Inferior parietal cortex (tissue), 1 donor: ENCODE results near the gene ASIC2.

Experiments used
- DNase-seq: peaks from one replicate; pipeline ENCODE4 v3.0.0-alpha.2; 2016; ENCODE audit errors: extremely low spot score

Gene ASIC2

DNA sequence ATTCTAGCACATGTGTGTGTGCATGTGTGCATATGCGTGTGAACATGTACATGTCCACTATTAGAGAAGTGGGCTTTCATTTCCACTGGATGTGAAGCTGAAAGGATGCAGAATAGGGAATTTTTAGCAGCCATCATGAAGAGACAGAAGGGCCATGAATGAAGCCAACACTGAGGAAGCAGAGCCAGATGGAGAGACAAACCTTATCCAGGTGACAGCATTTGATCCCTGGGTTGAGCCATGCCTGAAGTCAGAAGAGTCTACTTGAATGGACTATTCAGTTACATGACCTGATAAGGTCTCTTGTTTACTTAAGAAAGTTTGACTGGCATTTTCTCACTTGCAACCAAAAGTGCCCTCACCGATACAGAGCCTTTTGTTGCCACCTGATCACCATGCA, 88.4 kb downstream of the ASIC2 start:
- no peak for DNase-seq

DNA sequence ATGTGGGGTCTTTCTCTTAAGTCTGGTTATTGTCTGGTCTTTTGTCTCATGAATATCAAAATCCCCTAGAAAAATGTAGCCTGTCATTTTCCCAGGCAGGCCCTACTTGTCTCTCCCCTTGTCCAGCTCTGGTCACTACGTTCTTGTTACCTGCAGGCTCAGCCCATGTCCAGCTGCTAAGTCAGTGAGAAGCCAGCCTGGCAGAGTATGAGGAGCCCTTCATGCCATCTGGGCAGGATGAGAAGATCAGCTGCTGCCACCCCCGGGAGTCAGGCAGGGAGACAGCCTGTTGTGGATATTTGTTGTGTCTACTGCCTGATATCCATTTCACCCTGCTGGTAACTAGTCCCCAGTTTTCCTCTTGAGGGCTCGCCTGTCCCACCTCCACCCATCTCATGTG, 88.9 kb downstream of the ASIC2 start:
- no peak for DNase-seq

DNA sequence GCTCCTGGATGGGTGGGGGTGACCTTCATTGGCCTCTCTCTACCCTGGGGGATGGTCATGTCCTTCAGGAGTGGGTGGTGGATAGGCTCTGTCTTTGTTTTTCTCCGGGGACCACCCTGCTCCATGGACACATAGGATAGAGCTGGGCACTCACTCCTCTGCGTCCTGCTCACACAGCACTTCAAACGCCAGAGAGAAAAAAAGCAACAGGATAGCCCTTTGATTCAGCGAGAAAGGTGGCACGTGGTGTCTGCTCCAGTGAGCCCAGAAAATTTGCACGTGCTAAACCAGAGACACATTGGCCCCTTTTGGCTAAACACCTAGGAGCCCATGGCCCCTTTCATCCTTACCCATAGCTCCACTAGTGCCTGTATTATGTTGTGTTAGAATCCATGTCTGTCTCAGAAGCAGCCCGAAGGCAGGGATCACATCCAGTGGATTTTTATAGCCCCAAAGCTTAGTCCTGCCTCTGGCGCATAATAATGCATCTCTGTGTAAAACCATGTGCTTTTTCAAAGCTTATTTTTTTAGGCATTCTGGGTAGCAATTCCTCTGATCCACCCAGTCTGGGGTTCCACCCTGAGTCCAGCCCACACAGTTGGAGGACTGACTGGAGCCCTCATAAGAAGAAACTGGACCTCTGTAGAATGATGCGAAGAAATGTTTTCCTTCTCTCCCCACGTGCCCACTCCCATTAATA, 90.1 kb downstream of the ASIC2 start:
- DNase-seq, result no peak

DNA sequence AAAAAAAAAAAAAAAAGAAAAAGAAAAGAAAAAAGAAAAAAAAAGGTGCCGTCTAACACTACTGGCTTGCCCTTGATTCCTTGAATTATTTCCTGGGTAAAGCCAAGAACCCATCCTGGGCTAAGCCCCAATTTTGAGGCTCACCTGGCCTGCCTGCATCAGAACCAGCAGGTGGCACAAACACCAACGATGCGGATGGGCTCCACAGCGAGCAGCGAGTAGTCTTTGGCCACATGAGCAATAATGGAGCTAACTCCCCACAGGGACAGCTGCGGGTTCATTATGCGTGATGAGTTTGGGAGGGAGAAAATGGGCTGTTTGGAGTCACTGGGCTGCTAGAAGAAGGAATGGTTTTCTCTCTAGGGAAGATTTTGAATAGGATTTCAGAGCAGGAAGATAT, 91.1 kb downstream of the ASIC2 start:
- no peak for DNase-seq

DNA sequence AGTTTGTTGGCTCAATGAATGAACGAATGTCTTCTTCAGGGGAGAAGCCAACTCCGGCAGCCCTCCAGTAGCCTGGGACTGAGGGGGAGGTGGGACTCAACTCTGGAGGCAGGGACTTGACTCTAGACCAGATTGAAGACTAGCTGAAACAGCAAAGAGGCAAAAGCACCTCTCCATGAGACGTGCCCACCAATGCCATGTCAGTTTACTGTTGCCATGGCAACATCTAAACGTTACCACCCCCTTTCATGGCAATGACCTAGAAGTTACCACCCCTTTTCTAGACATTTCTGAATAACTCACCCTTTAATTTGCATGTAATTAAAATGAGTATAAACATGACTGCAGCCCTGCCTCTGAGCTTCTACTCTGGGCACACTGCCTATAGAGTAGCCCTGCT, 91.8 kb downstream of the ASIC2 start:
- no peak for DNase-seq

DNA sequence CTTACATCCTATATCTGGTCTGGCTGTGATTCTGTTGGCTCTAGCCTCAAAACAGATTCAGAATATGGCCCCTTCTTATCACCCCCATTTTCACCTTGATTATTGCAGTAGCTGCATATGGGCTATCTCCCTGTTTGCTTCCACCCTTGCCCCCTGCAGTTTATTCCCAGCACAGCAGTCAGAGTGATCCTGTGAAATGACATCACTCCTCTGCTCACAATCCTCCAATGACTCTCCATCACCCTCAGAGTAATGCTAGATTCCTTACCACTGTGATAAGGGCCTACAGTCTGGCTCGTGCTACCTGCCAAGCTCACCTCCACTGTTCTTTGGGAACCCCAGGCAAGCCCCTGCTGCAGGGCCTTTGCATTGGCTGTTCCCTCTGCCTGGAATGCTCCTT, 92.5 kb downstream of the ASIC2 start:
- no peak for DNase-seq

DNA sequence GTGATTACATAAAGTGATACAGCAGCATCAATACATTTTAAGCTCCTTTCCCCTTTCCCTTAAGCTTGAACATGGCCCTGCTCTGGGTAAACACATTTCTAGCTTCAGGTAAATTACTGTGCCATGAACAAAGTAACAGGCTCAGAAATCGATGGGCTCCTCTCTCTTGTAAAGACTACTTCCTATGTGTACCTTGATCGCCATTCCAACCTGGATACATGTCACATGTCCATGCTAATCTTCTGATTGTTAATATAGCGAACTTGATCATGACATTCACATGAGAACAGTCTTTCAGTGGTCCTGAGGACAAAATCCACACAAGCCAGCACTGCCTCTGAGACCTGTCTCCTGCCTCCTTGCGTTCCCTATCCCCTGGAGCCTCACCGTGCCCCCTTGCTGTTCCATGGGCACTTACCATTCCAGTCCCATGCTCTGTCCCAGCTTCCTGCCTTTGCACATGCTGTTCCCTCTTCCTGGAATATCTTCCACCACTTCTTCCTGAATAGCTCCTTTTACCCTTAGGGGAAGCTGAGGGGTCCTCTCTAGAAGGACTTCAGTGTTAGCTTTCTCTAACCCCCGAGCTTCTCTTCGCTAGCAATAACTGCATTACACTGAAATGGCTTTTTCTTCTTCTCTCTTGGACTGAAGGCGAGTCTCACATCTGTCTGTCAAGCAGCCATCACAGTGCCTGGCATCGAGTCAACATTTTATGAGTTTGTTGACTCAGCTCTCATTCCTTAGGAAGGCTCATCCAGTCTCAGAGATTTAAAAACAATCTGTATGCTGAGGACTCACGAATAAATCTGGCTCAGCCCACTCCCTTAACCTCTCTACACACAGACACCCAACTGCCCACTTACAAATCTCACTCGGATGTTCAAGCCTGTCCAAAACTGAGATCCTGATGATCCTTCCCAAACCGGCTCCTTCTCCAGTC, 93.3 kb downstream of the ASIC2 start:
- DNase-seq, result no peak

DNA sequence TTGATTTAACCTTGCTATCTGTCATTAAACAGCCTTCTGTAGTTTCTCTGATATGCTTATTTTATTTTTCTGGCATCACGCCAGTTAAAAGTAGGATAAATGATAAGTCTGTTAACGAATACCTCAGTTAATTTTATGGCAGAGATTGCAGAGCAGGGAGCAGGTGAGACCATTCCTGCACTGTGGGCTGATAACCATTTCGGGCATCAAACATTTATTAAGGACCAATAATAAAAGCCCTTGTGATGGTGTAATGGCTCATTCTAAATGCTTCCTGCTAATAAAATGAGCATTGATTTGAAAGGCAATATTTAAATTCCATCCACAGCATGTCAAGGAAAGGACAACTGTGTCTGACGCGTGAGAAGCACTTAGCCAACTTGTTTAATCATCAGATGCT, 94.1 kb downstream of the ASIC2 start:
- no peak for DNase-seq

DNA sequence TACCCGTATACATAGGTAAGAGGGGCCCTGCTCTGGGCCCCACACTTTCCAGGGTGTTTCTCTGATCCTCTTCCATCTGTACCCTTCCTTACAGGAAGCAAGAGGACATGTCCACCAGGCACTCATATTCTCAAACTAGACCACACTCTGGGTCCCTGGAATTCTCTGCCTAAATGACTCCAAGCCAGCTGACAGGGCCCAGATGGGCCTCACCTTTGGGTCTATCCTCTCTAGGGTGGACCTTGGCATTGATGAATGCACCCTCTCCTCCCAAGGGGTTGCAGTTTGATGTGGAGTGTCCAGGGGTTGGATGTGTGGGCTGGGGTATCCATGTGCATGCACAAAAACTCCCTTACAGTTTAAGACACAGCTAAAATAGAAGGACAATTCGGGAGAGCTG, 95.8 kb downstream of the ASIC2 start:
- DNase-seq, result no peak

DNA sequence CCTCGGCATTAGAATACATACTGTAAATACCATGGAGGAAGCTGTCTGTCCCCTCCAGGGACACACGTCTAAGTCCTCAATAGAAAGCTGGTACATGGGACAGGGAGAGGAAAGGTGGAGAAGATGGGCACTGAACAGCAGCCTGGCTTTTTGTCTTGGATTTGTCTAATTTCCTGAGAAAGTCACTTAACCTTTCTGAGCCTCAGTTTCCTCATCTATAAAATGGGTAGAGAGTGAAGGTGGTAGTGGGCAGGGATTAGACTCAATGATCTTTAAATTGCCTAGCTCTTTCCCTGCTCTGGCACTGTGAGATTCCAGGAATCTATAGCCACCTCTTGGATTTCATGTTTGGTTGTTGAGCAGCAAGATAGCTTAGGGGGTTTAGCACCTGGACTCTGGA, 96.2 kb downstream of the ASIC2 start:
- DNase-seq, result no peak

DNA sequence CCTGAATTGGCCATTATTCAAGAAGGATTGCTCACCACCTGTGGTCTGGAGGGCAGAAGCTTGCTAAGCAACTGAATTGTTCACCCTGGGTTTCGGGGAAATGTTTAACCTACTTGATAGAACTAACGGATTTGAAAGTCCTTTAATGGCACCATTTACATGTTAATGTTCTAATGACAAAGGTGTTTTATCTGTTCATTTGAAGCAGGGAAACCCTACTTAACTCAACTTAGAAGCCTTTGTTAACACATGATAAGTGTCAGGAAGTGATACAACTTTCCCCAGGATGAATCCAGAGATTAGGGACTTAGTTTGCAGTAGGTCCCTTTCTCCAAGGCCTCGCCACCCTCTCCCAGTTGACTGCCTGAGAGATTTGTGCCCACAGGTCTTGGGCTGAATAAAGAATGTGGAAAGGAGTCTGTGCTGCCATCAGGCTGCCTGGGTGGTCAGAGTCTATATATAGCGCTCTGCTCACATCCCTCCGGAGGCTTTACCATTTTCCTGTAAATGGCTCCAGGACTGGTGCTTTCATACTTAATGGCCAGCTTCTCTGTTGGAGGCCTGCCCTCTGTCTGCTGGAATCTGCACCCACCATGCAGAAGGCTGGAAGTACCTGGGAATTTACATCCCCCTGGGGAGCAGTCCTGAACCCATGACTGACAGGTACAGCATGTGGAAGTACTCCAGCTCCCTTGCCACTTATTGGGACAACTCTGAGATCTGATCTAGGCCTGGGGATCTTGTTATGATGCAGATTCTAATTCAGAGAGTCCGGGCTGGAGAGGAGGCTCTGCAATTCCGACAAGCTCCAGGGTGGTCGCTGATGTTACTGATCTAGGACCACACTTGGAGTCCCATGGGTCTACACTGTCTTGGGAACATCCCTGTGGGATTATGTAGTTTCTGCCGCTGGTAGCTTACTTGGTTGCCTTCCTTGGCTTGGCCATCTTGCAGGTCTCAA, 99.9 kb downstream of the ASIC2 start:
- DNase-seq, result no peak

DNA sequence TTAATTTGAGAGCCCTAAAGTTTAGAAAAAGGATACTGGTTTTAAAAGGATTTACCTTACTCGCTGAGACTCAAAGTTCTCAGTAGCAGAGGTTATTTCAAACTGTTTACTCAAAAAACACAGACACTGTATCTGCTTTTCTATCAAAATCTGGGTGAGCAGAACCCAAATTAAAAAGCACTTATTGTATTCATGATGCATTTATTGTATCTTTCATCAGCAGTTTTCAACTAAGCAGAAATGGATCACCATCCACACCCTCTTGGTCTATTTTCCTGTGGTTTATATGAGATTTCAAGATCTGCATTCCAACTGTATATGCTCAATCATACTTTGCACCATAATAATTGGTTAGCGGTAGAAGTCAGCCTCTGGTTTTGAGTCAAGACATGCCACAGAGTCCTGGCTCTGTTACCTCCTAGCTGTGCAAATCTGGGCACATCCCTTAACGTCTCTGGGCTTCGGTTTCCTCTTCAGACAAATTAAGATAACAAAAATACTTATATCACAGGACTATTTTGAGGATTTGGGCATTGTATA, 109.5 kb downstream of the ASIC2 start:
- no peak for DNase-seq

DNA sequence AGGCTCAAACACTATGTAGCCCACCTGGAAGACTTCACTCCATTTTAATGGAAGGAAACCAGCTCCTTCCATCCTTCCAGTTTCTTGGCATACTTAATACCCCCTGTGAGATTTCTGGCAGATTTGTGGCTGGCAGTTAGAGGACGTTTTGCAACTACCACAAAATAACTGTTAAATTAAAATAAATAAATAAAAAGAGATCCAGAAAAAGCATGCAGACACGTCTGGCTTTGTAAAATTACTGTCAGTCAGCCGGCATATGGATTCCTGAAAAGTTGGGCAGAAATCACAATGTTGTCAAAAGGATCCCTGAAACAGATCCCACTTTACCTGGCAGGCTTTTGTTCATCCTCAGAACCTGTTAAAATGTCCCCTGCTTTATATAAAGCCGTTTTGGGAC, 113.9 kb downstream of the ASIC2 start:
- DNase-seq, result no peak

DNA sequence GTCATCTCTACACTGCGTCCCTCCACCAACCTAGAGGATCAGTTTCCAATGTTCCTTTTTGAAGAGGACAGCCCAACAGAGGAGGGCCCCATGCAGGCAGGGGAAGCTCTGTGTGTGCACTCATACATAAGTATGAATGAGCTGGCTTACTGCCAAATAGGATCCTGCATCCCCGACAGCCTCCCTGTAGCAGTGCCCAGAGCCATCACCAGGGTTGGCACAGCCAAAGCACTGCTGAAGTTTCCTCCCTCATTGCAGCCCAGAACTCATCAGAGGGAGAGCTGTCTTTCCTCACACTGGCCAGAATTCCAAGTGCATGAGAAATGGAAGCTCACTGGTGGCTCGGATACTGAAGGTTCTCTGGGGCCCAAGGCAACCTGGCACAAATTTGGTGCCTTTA, 114.4 kb downstream of the ASIC2 start:
- no peak for DNase-seq

DNA sequence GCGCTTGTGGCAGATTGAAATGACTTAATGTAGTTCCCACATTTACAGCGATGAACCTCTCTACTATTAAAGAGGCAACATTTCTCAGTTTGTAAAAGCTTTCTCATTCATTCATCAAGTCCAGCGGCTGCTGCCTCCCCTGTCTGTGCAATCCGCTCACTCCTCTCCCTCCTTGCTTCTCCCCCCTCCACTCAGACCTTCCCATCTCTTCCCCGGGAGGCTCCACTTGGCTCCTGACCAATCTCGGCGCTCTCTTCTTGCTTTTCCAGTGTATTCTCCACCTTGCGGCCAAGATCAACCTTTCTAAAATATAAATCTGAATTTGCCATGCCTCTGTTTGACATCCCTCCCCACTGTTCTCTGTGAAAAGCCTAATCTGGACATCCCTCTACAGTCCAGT, 117.5 kb downstream of the ASIC2 start:
- no peak for DNase-seq

DNA sequence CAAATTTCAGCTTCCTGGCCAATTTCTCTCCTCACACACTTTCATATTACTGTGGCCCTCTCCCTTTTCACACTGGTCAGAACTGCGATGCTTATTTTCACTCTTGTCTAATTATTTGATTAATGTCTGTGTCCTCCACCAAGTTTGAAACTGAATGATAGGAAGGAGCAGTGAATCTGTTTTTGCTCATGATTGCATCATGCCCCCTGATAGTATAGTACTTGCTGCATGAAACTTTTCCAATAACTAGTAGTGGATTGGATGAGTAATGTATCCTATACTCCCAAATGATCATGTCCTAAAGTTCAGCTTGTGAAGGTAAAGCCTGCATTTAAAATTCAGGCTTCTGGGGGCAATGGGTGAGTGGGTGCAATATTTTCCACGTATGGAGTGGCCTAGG, 121.2 kb downstream of the ASIC2 start:
- no peak for DNase-seq

DNA sequence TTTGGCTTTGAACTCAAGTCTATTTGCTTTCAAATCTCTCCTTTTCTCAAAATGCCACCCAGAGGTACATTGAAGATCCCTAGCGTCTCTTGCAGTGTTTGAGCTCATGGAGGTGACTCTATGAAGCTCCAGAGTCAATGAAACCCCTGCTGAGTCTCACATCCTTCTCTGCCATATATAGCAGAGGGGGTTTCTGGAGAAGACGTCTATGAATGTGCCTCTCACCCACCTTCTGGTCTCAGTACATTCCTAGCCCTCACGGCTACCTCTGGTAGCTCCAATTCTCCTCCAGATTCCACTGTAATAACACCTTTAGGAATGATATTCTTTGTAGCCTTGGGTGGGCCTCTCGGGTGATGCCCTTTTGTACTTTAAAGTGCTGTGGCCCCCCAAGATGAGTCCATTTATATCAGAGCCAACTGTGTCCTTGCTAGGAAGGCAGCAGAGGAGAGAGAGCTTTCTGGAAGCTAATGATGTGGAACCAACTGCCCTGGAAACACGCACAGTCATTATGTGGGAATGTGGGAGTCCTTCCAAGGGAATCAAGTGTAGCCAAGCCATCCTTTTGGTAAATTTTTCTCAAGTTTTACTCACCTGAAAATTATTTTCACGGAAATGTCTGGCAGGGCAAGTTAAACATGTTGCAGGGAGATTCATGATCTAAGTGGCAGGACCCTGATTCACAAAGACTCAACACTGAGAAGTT, 123.4 kb downstream of the ASIC2 start:
- DNase-seq, result no peak

DNA sequence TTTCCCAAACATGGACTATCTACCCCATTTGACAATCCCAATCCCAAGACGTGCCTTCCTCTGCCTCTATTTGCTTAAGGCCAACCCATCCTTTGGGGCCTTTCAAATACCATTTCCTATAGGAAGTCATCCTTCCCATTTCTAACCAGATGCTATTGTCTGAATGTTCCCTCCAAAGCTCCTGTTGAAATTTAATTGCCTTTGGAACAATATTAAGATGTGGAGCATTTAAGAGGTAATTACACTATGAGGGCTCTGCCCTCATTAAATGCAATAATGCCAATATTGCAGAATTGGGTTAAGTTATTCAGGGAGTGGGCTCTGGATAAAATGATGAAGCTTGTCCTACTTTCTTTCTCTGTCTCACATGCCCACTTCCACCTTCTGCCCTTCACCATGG, 125.4 kb downstream of the ASIC2 start:
- no peak for DNase-seq

DNA sequence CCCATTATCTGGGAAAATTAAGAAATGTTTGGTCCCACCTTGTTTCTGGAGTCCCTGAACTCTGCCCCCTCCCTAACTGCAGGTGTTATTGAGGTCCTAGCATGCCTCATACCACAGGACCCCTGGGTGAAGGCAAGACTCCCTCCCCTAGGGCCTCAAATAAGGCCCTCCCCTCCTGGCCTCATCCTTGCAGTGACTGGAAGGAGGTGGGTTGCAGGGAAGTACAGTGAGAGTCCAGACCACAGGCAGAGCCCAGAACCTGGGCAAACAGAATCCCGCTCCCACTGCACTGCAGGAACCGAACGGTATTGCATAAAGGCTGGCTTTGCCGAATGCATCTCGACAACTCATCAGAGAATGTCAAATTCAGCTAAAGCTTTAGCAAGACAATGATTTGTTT, 126.6 kb downstream of the ASIC2 start:
- no peak for DNase-seq

DNA sequence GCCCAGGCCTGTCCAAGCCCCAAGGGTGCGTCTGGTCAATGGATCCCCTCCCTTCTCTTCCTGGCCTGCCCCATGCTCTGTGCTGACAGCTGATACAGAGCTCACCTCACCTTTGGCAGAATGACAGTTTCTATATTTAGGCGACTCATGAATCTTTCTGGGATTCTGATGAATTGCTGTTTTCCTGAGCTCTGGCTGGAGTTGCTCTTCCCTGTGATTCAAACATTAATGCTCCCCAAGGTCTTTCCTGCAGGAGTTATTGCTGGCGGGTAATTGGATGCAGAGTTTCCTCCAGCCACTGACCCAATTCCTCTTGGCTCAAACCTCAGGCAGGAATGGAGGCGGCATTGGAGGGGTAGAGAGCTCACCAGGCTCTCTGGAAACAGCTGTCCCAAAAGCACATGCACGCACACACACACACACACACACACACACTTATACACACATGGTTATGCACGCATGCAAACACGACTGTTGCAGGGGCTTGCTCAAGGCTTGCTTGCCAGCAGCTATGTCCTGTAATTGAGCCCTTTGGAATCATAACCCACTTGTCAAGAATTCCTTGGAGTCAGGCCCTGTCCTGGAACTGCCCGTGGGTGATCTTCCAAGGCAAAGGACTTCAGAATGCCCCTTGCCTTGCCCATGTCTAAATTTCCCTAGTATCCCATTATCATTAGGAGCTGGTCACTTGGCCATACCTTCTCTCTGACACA, 128.8 kb downstream of the ASIC2 start:
- no peak for DNase-seq
